GM23338 (cell line): Measurements from ENCODE around the gene ZFYVE16. TPM values are rescaled to one million over a fixed set of nuclear protein-coding genes. Genes with fewer than 3 reads are reported as not detected.

ENCODE experiments used
- CREB1 ChIP-seq: fragments of 250-450 bp; sonication (Bioruptor Pico); IDR thresholded peaks from 2 replicates; pipeline ENCODE4 v1.5.0; 2020; ENCODE audit warnings: low read depth, mild to moderate bottlenecking, moderate library complexity
- EZH2 ChIP-seq: fragments of 200-600 bp; sonication (generic); IDR thresholded peaks from one replicate; pipeline ENCODE4 v1.8.0; 2017; ENCODE audit warnings: antibody characterized with exemption, mild to moderate bottlenecking, low read depth; ENCODE audit not compliant: unreplicated experiment
- JUNB ChIP-seq: IDR thresholded peaks from one replicate; pipeline ENCODE4 v1.6.1; 2016; ENCODE audit warnings: antibody characterized with exemption; ENCODE audit not compliant: unreplicated experiment
- POLR2AphosphoS5 ChIP-seq: IDR thresholded peaks from 2 replicates; pipeline ENCODE4 v1.6.1; 2016; ENCODE audit warnings: antibody characterized with exemption, low read depth
- REST ChIP-seq: IDR thresholded peaks from one replicate; pipeline ENCODE4 v1.6.1; 2018; ENCODE audit warnings: antibody characterized with exemption; ENCODE audit not compliant: unreplicated experiment
- ZNF114 ChIP-seq: fragments of 250-450 bp; sonication (Bioruptor Pico); IDR thresholded peaks from 2 replicates; pipeline ENCODE4 v1.5.0; 2020; ENCODE audit warnings: mild to moderate bottlenecking, moderate library complexity
- ZNF331 ChIP-seq: fragments of 250-450 bp; sonication (Bioruptor Pico); IDR thresholded peaks from 2 replicates; pipeline ENCODE4 v1.5.0; 2020; ENCODE audit warnings: low read depth, mild to moderate bottlenecking, moderate library complexity
- ZNF462 ChIP-seq: fragments of 250-450 bp; sonication (Bioruptor Pico); IDR thresholded peaks from 2 replicates; pipeline ENCODE4 v1.5.0; 2020; ENCODE audit warnings: mild to moderate bottlenecking, moderate library complexity
- polyA plus RNA-seq: library from polyadenylated mRNA; unstranded; fragments of >200 nt; fragmentation: Nextera tagmentation; extraction: Ambion mirVana; gene quantifications from 2 replicates; pipeline ENCODE4 v1.2.1, GENCODE V29; 2016
- total RNA-seq: library from RNA; depleted of rRNA; stranded (reverse); fragments of >200 nt; shearing (Covaris generic); gene quantifications from 2 replicates; pipeline ENCODE4 v1.2.3, GENCODE V29; 2014

Gene ZFYVE16
- total and polyA plus RNA-seq, 2 experiments from 2014 or later = 24.2 to 26.6 TPM

DNA sequence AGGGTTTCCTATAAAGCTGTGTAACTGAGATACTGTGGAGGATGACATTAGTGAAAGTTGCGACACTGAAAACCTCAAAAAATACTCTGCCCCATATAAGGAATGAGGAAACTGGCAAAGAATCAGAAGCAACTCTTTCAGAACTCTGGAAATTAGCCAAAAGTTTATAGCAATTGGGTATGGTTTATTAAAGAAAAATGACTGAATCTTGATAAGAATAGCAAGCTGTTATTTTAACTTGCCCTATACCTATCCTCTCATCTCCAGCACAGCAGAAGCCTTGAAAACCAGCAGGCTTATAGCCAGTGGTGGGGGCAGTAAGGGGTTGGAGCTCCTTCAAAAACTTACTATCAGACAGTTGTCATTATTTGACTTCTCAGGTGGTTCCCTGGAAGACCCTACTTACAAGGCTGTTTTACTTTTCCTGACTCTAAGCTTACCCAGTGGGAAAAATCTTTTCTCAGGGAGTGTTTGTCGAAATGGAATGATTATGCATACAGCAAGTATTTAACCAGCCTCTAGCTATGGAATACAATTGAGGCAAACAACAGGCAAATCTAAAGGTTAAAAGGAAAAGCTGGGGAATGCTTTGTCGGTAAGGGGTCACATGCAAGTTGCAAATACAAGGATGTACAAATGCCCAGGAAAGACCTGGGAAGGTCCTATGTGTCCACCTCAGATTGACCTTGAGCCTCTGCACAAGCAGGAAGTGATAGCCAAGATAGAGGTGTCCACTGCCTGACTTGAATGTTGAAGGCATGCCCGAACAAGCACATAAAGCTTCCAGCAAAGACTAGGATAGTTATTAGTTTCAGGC, 59.0 kb downstream of the ZFYVE16 start (continued):
- TF ChIP-seq ZNF462 (CRISPR knock-in tag) = no peak
- no peak for TF ChIP-seq ZNF114
- no peak for TF ChIP-seq CREB1 (CRISPR knock-in tag)
- TF ChIP-seq ZNF331 = no peak
- TF ChIP-seq EZH2 = no peak
- TF ChIP-seq POLR2AphosphoS5 = no peak
- TF ChIP-seq JUNB = no peak
- no peak for TF ChIP-seq REST
